ENCODE measurements around the gene CCDC85C.

CCDC85C gene

DNA sequence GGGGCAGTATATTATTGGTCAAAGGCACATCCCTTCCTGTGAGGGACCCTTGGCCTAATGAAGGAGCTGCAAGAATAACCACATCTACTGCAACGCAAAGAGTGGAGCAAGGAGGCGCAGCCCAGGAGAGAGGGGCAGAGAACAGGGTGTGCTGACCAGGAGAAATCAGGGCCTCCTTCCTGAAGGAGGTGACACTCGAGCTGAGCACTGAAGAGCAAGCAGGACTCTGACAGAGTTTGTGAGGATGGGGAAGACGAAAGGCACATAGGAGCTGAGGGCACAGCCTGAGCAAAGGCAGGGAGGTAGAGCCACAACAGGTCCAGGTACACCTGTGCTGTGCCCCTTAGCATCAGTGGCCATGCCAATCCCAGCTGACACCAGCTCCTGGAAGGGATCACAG lies 60.6 kb downstream of the CCDC85C start:
- TF ChIP-seq, protein P1, sequence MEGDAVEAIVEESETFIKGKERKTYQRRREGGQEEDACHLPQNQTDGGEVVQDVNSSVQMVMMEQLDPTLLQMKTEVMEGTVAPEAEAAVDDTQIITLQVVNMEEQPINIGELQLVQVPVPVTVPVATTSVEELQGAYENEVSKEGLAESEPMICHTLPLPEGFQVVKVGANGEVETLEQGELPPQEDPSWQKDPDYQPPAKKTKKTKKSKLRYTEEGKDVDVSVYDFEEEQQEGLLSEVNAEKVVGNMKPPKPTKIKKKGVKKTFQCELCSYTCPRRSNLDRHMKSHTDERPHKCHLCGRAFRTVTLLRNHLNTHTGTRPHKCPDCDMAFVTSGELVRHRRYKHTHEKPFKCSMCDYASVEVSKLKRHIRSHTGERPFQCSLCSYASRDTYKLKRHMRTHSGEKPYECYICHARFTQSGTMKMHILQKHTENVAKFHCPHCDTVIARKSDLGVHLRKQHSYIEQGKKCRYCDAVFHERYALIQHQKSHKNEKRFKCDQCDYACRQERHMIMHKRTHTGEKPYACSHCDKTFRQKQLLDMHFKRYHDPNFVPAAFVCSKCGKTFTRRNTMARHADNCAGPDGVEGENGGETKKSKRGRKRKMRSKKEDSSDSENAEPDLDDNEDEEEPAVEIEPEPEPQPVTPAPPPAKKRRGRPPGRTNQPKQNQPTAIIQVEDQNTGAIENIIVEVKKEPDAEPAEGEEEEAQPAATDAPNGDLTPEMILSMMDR (IDR thresholded peaks at IDR 0.05; ENCODE audit: low read depth, low read length), result no peak
- no peak overlapping the region for H3K4me3 ChIP-seq (replicated peaks in 1 of 2; ENCODE audit: low read depth in 2 of 2, low read length in 2 of 2)
- DNase-seq (ENCODE audit: low read depth in 2 of 2), result no peak

DNA sequence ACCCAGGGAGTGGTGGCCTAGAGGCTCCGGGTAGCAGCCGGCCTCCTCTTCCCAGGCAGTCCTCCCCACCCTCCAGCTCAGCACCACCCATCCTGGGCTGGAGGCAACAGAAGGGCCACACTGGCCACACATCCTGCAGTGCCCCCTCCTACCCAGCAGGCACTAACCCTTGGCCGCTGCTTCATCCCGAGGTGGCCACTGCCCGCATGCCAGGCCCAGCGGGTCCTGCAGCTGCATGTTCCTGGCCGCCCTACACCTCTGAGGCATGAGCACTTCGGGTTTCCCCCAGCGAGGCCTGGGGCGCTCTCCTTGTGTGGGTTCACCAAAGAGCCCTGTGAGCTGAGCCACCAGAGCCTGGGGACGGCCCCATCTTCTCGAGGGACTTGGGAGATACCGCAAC lies 61.4 kb downstream of the CCDC85C start:
- TF ChIP-seq, protein P1 (IDR thresholded peaks at IDR 0.05; ENCODE audit: low read depth, low read length), result no peak
- no peak overlapping the region for H3K4me3 ChIP-seq (replicated peaks in 1 of 2; ENCODE audit: low read depth in 2 of 2, low read length in 2 of 2)

DNA sequence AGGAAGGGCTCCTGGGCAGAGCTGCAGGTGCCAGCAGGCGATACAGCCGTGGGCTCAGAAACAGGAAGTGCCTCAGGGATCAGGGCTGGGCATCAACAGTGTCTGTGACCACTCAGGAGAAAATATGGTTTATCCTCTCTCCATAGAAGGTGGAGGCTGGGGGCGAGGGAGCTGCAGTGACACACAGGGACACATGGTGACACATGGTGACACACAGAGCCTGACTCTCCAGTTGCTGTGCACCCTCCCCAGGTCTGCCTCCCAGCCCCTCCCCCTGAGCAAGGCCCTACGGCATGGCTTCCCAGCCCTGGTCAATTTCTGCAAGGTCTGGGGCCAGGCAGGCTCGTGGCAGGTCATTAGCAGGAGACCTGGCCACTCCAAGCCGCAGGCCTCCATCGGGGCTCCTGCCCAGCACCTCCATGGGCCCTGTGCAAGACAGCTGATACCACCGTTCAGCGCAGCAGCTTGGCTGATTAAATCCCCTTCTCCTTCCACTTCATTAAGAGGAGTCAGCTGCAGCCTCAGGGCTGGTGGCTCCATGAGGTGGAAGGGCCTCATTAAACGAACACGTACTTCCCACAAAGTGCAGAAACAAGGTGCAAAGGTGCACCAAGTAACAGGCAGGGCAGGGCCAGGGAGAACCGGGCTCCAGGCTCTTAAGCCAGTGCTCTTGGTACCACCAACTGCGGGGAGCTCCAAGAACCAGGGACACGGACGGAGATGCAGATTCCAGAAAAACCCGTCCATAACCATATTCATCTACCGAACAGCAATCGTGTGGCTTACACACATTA lies 62.1 kb downstream of the CCDC85C start:
- no peak overlapping the region for H3K4me3 ChIP-seq (replicated peaks in 1 of 2; ENCODE audit: low read depth in 2 of 2, low read length in 2 of 2)
- TF ChIP-seq, protein P1 (IDR thresholded peaks at IDR 0.05; ENCODE audit: low read depth, low read length), result no peak
- DNase-seq (ENCODE audit: low read depth in 2 of 2), result no peak

More for the DNA sequence above, 61.4 kb downstream of the CCDC85C start:
- no peak for DNase-seq (ENCODE audit: low read depth in 2 of 2)

DNA sequence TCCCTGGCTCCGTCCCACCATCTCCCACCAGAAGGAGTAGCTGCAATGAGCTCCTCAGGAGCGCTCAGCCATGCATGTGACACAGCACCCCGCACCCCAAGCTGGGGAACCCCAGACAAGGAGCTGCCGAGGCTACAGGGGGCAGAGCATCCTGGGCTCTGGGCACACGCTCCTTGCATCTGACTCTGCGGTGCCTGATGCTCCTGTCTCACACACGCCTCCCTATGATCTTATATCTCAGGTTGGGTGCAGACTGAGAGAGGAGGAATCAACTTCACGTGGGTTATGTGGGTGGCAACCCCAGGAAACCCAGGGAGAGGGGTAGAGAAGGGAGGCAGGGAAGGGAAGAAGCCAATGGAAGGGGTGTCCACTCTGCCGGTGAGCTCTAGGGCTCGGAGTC lies 62.8 kb downstream of the CCDC85C start:
- TF ChIP-seq, protein P1 (IDR thresholded peaks at IDR 0.05; ENCODE audit: low read depth, low read length), result no peak
- no peak overlapping the region for H3K4me3 ChIP-seq (replicated peaks in 1 of 2; ENCODE audit: low read depth in 2 of 2, low read length in 2 of 2)
- DNase-seq (ENCODE audit: low read depth in 2 of 2), result no peak

DNA sequence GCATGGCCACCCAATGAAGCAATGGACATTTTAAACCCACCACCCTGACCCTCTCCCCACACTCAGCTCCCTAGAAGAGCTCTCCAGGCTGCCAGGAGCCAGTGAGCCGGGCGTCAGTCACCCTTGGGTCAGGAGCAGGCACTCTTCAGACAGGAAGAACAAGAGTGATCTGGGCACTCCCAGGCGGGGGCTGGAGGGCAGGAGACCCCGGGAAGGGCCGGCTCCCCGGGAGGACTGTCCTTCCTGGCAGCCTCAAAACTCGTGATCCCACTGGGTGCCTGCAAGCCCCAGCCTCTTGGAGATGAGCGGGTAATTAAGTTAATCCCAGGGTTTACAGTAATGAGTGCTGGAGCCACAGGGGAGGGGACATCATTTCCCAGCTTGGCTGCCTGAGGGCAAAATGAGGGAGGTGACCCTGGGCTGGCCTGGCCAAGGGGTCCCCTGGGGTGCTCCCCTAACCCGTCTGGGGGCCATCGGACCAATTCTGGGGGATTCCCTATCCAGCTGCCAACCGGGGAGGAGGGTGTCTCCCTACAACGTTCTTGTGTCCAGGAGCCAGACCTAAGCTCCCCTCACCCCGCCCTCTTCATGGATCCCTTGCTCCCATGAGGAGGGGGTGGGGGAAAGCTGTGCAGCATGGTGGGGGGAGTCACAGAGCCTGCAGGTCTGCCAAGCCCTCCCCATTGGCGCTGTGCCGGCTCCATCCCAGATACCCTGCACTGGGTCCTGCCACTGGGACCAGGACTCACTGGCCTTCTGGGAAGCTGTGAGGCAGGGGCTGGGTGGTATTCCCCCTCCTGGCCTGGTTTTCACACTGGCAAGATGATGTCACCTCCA lies 63.6 kb downstream of the CCDC85C start:
- DNase-seq (ENCODE audit: low read depth in 2 of 2), result no peak
- TF ChIP-seq, protein P1 (IDR thresholded peaks at IDR 0.05; ENCODE audit: low read depth, low read length), result no peak
- H3K4me3 ChIP-seq (replicated peaks in 1 of 2; ENCODE audit: low read depth in 2 of 2, low read length in 2 of 2), result no peak overlapping the region

DNA sequence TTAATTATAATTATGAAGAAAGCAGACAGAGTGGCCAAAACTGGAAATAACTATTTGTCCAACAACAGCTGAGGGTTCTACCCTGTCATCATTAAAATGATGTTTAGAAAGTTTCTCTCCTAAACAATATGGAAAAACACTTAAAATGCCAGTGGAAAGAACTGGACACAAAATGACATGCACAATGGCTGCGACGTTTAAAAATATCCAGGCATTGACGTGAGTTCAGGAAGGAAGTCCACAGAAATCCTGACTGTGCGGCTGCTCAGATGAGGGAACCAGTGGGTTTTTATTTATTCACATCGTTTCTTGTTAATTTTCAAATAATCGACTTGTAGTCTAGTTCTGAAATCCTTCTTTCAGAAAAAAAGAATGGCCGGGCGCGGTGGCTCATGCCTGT lies 64.5 kb downstream of the CCDC85C start:
- no peak for DNase-seq (ENCODE audit: low read depth in 2 of 2)
- no peak overlapping the region for H3K4me3 ChIP-seq (replicated peaks in 1 of 2; ENCODE audit: low read depth in 2 of 2, low read length in 2 of 2)
- TF ChIP-seq, protein P1 (IDR thresholded peaks at IDR 0.05; ENCODE audit: low read depth, low read length), result no peak

Data from cardiac fibroblast (primary cell).